ENCODE results near the gene CBL. TPM values are rescaled to one million over a fixed set of nuclear protein-coding genes. Genes with fewer than 3 reads are reported as not detected.

CBL gene
- total and polyA plus RNA-seq, 2 experiments from 2014 or later, result 6.5 to 18.3 TPM

- Histone ChIP-seq H3K4me3 (no peak overlapping the region), H3K4me1 (ENCODE audit: low read depth) (no peaks in the 10 kb centered on the region), H3K9me3 (ENCODE audit: low read depth) (no peaks in the 10 kb centered on the region), H3K27me3 (no peaks in the 10 kb centered on the region), H3K27ac (no peak overlapping the region), H3K36me3 (no peaks in the 10 kb centered on the region)
- peak in 1 of 2 donors; percentile 33 for DNase-seq (ENCODE audit: low read depth in 1 of 2, low spot score in 1 of 2)
- no peak for TF ChIP-seq CTCF (IDR thresholded peaks at IDR 0.05; ENCODE audit: low read depth, low read length)
These were observed 14.0 kb upstream of the CBL start for GRCh38 chr11:119192111-119192510.

- H3K36me3 ChIP-seq, result no peaks in the 10 kb centered on the region
- H3K4me1 ChIP-seq (ENCODE audit: low read depth), result no peaks in the 10 kb centered on the region
- no peak overlapping the region for H3K27ac ChIP-seq
- no peak for DNase-seq (ENCODE audit: low read depth in 1 of 2, low spot score in 1 of 2)
- no peak overlapping the region for H3K4me3 ChIP-seq
- no peak for TF ChIP-seq CTCF (IDR thresholded peaks at IDR 0.05; ENCODE audit: low read depth, low read length)
- H3K9me3 ChIP-seq (ENCODE audit: low read depth), result no peaks in the 10 kb centered on the region
- H3K27me3 ChIP-seq, result no peaks in the 10 kb centered on the region
These were observed 13.1 kb upstream of the CBL start for GRCh38 chr11:119193001-119193400.

GRCh38 chr11:119193626-119194025, 12.5 kb upstream of the CBL start:
- no peaks in the 10 kb centered on the region for H3K4me1 ChIP-seq (ENCODE audit: low read depth)
- H3K27ac ChIP-seq, result no peak overlapping the region
- TF ChIP-seq CTCF (IDR thresholded peaks at IDR 0.05; ENCODE audit: low read depth, low read length), result no peak
- DNase-seq (ENCODE audit: low read depth in 1 of 2, low spot score in 1 of 2), result no peak
- H3K36me3 ChIP-seq, result no peaks in the 10 kb centered on the region
- no peaks in the 10 kb centered on the region for H3K27me3 ChIP-seq
- no peak overlapping the region for H3K4me3 ChIP-seq
- no peaks in the 10 kb centered on the region for H3K9me3 ChIP-seq (ENCODE audit: low read depth)

- Histone ChIP-seq H3K27me3 (no peaks in the 10 kb centered on the region), H3K4me3 (no peak overlapping the region), H3K36me3 (no peaks in the 10 kb centered on the region), H3K4me1 (ENCODE audit: low read depth) (no peaks in the 10 kb centered on the region), H3K27ac (no peak overlapping the region), H3K9me3 (ENCODE audit: low read depth) (no peaks in the 10 kb centered on the region)
- no peak for DNase-seq (ENCODE audit: low read depth in 1 of 2, low spot score in 1 of 2)
- TF ChIP-seq CTCF (IDR thresholded peaks at IDR 0.05; ENCODE audit: low read depth, low read length), result no peak
These were observed 11.2 kb upstream of the CBL start for GRCh38 chr11:119194811-119195440.

GRCh38 chr11:119195680-119196079, 10.5 kb upstream of the CBL start:
- TF ChIP-seq CTCF (IDR thresholded peaks at IDR 0.05; ENCODE audit: low read depth, low read length), result no peak
- peak; percentile 58 to 73 for DNase-seq (ENCODE audit: low read depth in 1 of 2, low spot score in 1 of 2)
- no peak overlapping the region for H3K4me3 ChIP-seq
- H3K4me1 ChIP-seq (ENCODE audit: low read depth), result no peaks in the 10 kb centered on the region
- H3K27me3 ChIP-seq, result no peaks in the 10 kb centered on the region
- no peaks in the 10 kb centered on the region for H3K9me3 ChIP-seq (ENCODE audit: low read depth)
- H3K36me3 ChIP-seq, result no peaks in the 10 kb centered on the region
- no peak overlapping the region for H3K27ac ChIP-seq
